Measurements from ENCODE around the gene PARD3.

- TF ChIP-seq EP300 (IDR thresholded peaks at IDR 0.05) (no peak), ZC3H11A (IDR thresholded peaks at IDR 0.05) (no peak), CBX2 (IDR thresholded peaks at IDR 0.05; ENCODE audit: borderline replicate concordance, low read depth) (no peak)
- TF ChIP-seq, protein P1, sequence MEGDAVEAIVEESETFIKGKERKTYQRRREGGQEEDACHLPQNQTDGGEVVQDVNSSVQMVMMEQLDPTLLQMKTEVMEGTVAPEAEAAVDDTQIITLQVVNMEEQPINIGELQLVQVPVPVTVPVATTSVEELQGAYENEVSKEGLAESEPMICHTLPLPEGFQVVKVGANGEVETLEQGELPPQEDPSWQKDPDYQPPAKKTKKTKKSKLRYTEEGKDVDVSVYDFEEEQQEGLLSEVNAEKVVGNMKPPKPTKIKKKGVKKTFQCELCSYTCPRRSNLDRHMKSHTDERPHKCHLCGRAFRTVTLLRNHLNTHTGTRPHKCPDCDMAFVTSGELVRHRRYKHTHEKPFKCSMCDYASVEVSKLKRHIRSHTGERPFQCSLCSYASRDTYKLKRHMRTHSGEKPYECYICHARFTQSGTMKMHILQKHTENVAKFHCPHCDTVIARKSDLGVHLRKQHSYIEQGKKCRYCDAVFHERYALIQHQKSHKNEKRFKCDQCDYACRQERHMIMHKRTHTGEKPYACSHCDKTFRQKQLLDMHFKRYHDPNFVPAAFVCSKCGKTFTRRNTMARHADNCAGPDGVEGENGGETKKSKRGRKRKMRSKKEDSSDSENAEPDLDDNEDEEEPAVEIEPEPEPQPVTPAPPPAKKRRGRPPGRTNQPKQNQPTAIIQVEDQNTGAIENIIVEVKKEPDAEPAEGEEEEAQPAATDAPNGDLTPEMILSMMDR (IDR thresholded peaks at IDR 0.05), result no peak
- TF ChIP-seq, protein P2, sequence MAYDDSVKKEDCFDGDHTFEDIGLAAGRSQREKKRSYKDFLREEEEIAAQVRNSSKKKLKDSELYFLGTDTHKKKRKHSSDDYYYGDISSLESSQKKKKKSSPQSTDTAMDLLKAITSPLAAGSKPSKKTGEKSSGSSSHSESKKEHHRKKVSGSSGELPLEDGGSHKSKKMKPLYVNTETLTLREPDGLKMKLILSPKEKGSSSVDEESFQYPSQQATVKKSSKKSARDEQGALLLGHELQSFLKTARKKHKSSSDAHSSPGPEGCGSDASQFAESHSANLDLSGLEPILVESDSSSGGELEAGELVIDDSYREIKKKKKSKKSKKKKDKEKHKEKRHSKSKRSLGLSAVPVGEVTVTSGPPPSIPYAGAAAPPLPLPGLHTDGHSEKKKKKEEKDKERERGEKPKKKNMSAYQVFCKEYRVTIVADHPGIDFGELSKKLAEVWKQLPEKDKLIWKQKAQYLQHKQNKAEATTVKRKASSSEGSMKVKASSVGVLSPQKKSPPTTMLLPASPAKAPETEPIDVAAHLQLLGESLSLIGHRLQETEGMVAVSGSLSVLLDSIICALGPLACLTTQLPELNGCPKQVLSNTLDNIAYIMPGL (CRISPR knock-in tag; IDR thresholded peaks at IDR 0.05; ENCODE audit: borderline replicate concordance), result no peak
Measured at GRCh38 chr10:34707656-34708055, 107.4 kb downstream of the PARD3 start.

Data from A549 (cell line).